ENCODE results near the gene MYDGF. TPM values are rescaled to one million over a fixed set of nuclear protein-coding genes. Genes with fewer than 3 reads are reported as not detected.
A peak's percentile ranks its signal among the peaks of the same experiment; 100 is the strongest.
"Not testable (repeated sequence)": the region's sequence is repeated elsewhere in the genome, so short reads cannot be mapped to it uniquely, and the experiment has no call there.

The MYDGF gene
- total RNA-seq, 1 donor from 2014 or later, result 131 TPM

GRCh38 chr19:4684312-4685095 is 14.4 kb upstream of the MYDGF start:
- no peak overlapping the region for H3K4me3 Mint-ChIP-seq (ENCODE audit: unreplicated experiment)
- H2AFZ ChIP-seq (ENCODE audit: low read depth, low read length), result no peak overlapping the region
- H3K36me3 Mint-ChIP-seq (ENCODE audit: low read depth, unreplicated experiment), result peaks cover 10% of the 10 kb centered on the region
- no peak overlapping the region for H3K27ac ChIP-seq (ENCODE audit: low read depth, low read length)
- no peak overlapping the region for H3K9ac ChIP-seq (ENCODE audit: low read length)
- H3K4me3 ChIP-seq (ENCODE audit: insufficient read depth, low read depth, low read length), result no peak overlapping the region
- H3K9me3 ChIP-seq (ENCODE audit: insufficient read depth, low read depth, low read length), result no peaks in the 10 kb centered on the region
- no peaks in the 10 kb centered on the region for H3K4me1 ChIP-seq (ENCODE audit: insufficient read depth, low read length)
- H3K27me3 Mint-ChIP-seq (ENCODE audit: low read depth, unreplicated experiment), result no peaks in the 10 kb centered on the region
- no peak for DNase-seq (ENCODE audit: low read depth)
- peaks cover 26% of the 10 kb centered on the region for H3K36me3 ChIP-seq (ENCODE audit: insufficient read depth, low read length)
- no peak for FAIRE-seq
- no peaks in the 10 kb centered on the region for H3K79me2 ChIP-seq (ENCODE audit: insufficient read depth, low read length)
- no peaks in the 10 kb centered on the region for H4K20me1 ChIP-seq (ENCODE audit: insufficient read depth, low read length)
- H3K27ac Mint-ChIP-seq (ENCODE audit: unreplicated experiment), result no peak overlapping the region
- no peaks in the 10 kb centered on the region for H3K4me1 Mint-ChIP-seq (ENCODE audit: low read depth, unreplicated experiment)
- no peaks in the 10 kb centered on the region for H3K9me3 Mint-ChIP-seq (ENCODE audit: unreplicated experiment)
- H3K4me2 ChIP-seq (ENCODE audit: low read length), result no peak overlapping the region
- TF ChIP-seq EZH2 (IDR thresholded peaks at IDR 0.05; ENCODE audit: insufficient read depth, low read length), result no peak
- TF ChIP-seq, protein P1, sequence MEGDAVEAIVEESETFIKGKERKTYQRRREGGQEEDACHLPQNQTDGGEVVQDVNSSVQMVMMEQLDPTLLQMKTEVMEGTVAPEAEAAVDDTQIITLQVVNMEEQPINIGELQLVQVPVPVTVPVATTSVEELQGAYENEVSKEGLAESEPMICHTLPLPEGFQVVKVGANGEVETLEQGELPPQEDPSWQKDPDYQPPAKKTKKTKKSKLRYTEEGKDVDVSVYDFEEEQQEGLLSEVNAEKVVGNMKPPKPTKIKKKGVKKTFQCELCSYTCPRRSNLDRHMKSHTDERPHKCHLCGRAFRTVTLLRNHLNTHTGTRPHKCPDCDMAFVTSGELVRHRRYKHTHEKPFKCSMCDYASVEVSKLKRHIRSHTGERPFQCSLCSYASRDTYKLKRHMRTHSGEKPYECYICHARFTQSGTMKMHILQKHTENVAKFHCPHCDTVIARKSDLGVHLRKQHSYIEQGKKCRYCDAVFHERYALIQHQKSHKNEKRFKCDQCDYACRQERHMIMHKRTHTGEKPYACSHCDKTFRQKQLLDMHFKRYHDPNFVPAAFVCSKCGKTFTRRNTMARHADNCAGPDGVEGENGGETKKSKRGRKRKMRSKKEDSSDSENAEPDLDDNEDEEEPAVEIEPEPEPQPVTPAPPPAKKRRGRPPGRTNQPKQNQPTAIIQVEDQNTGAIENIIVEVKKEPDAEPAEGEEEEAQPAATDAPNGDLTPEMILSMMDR (IDR thresholded peaks at IDR 0.05; ENCODE audit: insufficient read depth, low read depth, low read length), result no peak
- H3K27me3 ChIP-seq (ENCODE audit: insufficient read depth, low read length), result no peaks in the 10 kb centered on the region

GRCh38 chr19:4682417-4683200 is 12.5 kb upstream of the MYDGF start:
- peak overlapping the region; percentile 58 for H3K27ac Mint-ChIP-seq (ENCODE audit: unreplicated experiment)
- no peak for FAIRE-seq

DNA sequence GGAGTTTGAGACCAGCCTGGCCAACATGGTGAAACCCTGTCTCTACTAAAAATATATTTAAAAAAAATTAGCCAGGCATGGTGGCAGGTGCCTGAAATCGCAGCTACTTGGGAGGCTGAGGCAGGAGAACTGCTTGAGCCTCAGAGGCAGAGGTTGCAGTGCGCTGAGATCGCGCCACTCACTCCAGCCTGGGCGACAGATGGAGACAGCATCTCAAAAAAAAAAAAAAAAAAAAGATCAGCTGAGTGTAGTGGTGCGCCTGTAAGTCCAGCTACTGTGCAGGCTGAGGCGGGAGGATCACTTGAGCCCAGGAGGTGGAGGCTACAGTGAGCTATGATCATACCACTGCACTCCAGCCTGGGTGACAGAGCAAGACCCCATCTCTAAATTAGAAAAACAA is 9.9 kb upstream of the MYDGF start:
- not testable (repeated sequence) for H3K27ac Mint-ChIP-seq (ENCODE audit: unreplicated experiment); H3K4me1 ChIP-seq (ENCODE audit: insufficient read depth, low read length); DNase-seq (ENCODE audit: low read depth); H3K4me1 Mint-ChIP-seq (ENCODE audit: low read depth, unreplicated experiment); FAIRE-seq; H3K9me3 ChIP-seq (ENCODE audit: insufficient read depth, low read depth, low read length); H3K9me3 Mint-ChIP-seq (ENCODE audit: unreplicated experiment); H3K4me3 ChIP-seq (ENCODE audit: insufficient read depth, low read depth, low read length); H3K27me3 Mint-ChIP-seq (ENCODE audit: low read depth, unreplicated experiment); H3K27ac ChIP-seq (ENCODE audit: low read depth, low read length); H2AFZ ChIP-seq (ENCODE audit: low read depth, low read length); H4K20me1 ChIP-seq (ENCODE audit: insufficient read depth, low read length); H3K4me2 ChIP-seq (ENCODE audit: low read length); H3K79me2 ChIP-seq (ENCODE audit: insufficient read depth, low read length); H3K4me3 Mint-ChIP-seq (ENCODE audit: unreplicated experiment); H3K9ac ChIP-seq (ENCODE audit: low read length); H3K27me3 ChIP-seq (ENCODE audit: insufficient read depth, low read length)
- H3K36me3 ChIP-seq (ENCODE audit: insufficient read depth, low read length), result peaks cover 16% of the 10 kb centered on the region
- H3K36me3 Mint-ChIP-seq (ENCODE audit: low read depth, unreplicated experiment), result peaks cover 12% of the 10 kb centered on the region

More at GRCh38 chr19:4682417-4683200, 12.5 kb upstream of the MYDGF start:
- DNase-seq (ENCODE audit: low read depth), result no peak
- no peaks in the 10 kb centered on the region for H3K9me3 Mint-ChIP-seq (ENCODE audit: unreplicated experiment)
- H3K9me3 ChIP-seq (ENCODE audit: insufficient read depth, low read depth, low read length), result no peaks in the 10 kb centered on the region
- H3K27ac ChIP-seq (ENCODE audit: low read depth, low read length), result no peak overlapping the region
- H2AFZ ChIP-seq (ENCODE audit: low read depth, low read length), result no peak overlapping the region
- H3K27me3 Mint-ChIP-seq (ENCODE audit: low read depth, unreplicated experiment), result no peaks in the 10 kb centered on the region
- H3K36me3 Mint-ChIP-seq (ENCODE audit: low read depth, unreplicated experiment), result peaks cover 8% of the 10 kb centered on the region
- no peaks in the 10 kb centered on the region for H3K27me3 ChIP-seq (ENCODE audit: insufficient read depth, low read length)
- no peak overlapping the region for H3K4me3 ChIP-seq (ENCODE audit: insufficient read depth, low read depth, low read length)
- no peak overlapping the region for H3K4me3 Mint-ChIP-seq (ENCODE audit: unreplicated experiment)
- H4K20me1 ChIP-seq (ENCODE audit: insufficient read depth, low read length), result peaks cover 3% of the 10 kb centered on the region
- H3K4me1 ChIP-seq (ENCODE audit: insufficient read depth, low read length), result no peaks in the 10 kb centered on the region
- TF ChIP-seq EZH2 (IDR thresholded peaks at IDR 0.05; ENCODE audit: insufficient read depth, low read length), result no peak
- TF ChIP-seq, protein P1 (IDR thresholded peaks at IDR 0.05; ENCODE audit: insufficient read depth, low read depth, low read length), result no peak
- H3K4me2 ChIP-seq (ENCODE audit: low read length), result no peak overlapping the region
- no peak overlapping the region for H3K9ac ChIP-seq (ENCODE audit: low read length)
- H3K79me2 ChIP-seq (ENCODE audit: insufficient read depth, low read length), result no peaks in the 10 kb centered on the region
- peaks cover 24% of the 10 kb centered on the region for H3K36me3 ChIP-seq (ENCODE audit: insufficient read depth, low read length)
- no peaks in the 10 kb centered on the region for H3K4me1 Mint-ChIP-seq (ENCODE audit: low read depth, unreplicated experiment)

Data from astrocyte (in vitro differentiated cells and primary cell).